Osteoblast (primary cell): ENCODE results near the gene NYAP2. TPM values are rescaled to one million over a fixed set of nuclear protein-coding genes. Genes with fewer than 3 reads are reported as not detected.

ENCODE experiments used
- DNase-seq: peaks from one replicate; pipeline ENCODE4 v3.0.0; 2011; ENCODE audit warnings: low spot score, mixed read lengths; ENCODE audit not compliant: insufficient read length; ENCODE audit errors: missing footprints
- H2AFZ ChIP-seq: 2 replicates; pipeline ENCODE4 v1.6.0; 2011; ENCODE audit warnings: mild to moderate bottlenecking, low read length
- H3K27ac ChIP-seq: 2 replicates; pipeline ENCODE4 v1.5.1; 2011; ENCODE audit warnings: mild to moderate bottlenecking, low read depth, low read length, moderate library complexity
- H3K27me3 ChIP-seq: 2 replicates; pipeline ENCODE4 v1.6.0; 2012; ENCODE audit warnings: mild to moderate bottlenecking, control low read depth, inconsistent platforms, low read length, moderate library complexity; ENCODE audit not compliant: insufficient read depth
- H3K36me3 ChIP-seq: 2 replicates; pipeline ENCODE4 v1.5.1; 2011; ENCODE audit warnings: mild to moderate bottlenecking, low read length, control low read depth, moderate library complexity; ENCODE audit not compliant: insufficient read depth
- H3K4me1 ChIP-seq: 2 replicates; pipeline ENCODE4 v1.5.1; 2011; ENCODE audit warnings: mild to moderate bottlenecking, low read length, control low read depth, moderate library complexity; ENCODE audit not compliant: insufficient read depth
- H3K4me2 ChIP-seq: 2 replicates; pipeline ENCODE4 v1.6.0; 2011; ENCODE audit warnings: mild to moderate bottlenecking, low read length; ENCODE audit not compliant: insufficient read depth
- H3K4me3 ChIP-seq: fragments of 200-600 bp; sonication (generic); 3 replicates; pipeline ENCODE4 v1.5.1; 2012; ENCODE audit warnings: mild to moderate bottlenecking, low read length, inconsistent platforms; ENCODE audit not compliant: insufficient read depth
- H3K79me2 ChIP-seq: 2 replicates; pipeline ENCODE4 v1.6.0; 2012; ENCODE audit warnings: mild to moderate bottlenecking, low read length, control low read depth, inconsistent platforms; ENCODE audit not compliant: insufficient read depth
- H3K9me3 ChIP-seq: 2 replicates; pipeline ENCODE4 v1.5.1; 2011; ENCODE audit warnings: low read depth, low read length, control low read depth
- H4K20me1 ChIP-seq: 2 replicates; pipeline ENCODE4 v1.6.0; 2012; ENCODE audit warnings: mild to moderate bottlenecking, low read length, control low read depth; ENCODE audit not compliant: insufficient read depth
- CTCF ChIP-seq: IDR thresholded peaks from 2 replicates; pipeline ENCODE4 v1.5.1; 2011; ENCODE audit warnings: mild to moderate bottlenecking, low read depth, low read length, moderate library complexity; ENCODE audit errors: extremely low read depth
- total RNA-seq: library from RNA; depleted of rRNA; stranded (reverse); fragments of >200 nt; gene quantifications from 2 replicates; pipeline ENCODE4 v1.2.3, GENCODE V29; 2012

The NYAP2 gene
- total RNA-seq, 1 donor = not detected

- Histone ChIP-seq H2AFZ (no peak overlapping the region), H4K20me1 (no peaks in the 10 kb centered on the region), H3K4me1 (no peaks in the 10 kb centered on the region), H3K27me3 (no peaks in the 10 kb centered on the region), H3K4me3 (no peak overlapping the region), H3K27ac (no peak overlapping the region), H3K4me2 (no peak overlapping the region), H3K9me3 (no peaks in the 10 kb centered on the region), H3K36me3 (no peaks in the 10 kb centered on the region), H3K79me2 (no peaks in the 10 kb centered on the region)
- no peak for DNase-seq
- no peak for TF ChIP-seq CTCF
Measured at GRCh38 chr2:225531559-225531958, 132.0 kb downstream of the NYAP2 start.

- Histone ChIP-seq H3K4me2 (no peak overlapping the region), H2AFZ (no peak overlapping the region), H3K36me3 (no peaks in the 10 kb centered on the region), H3K4me1 (no peaks in the 10 kb centered on the region), H3K27me3 (no peaks in the 10 kb centered on the region), H3K27ac (no peak overlapping the region), H3K4me3 (no peak overlapping the region), H4K20me1 (no peaks in the 10 kb centered on the region), H3K79me2 (no peaks in the 10 kb centered on the region), H3K9me3 (no peaks in the 10 kb centered on the region)
- DNase-seq = no peak
- no peak for TF ChIP-seq CTCF
Measured at GRCh38 chr2:225532096-225532495, 132.6 kb downstream of the NYAP2 start.

- TF ChIP-seq CTCF = no peak
- H3K4me2 ChIP-seq = no peak overlapping the region
- no peaks in the 10 kb centered on the region for H4K20me1 ChIP-seq
- H3K4me1 ChIP-seq = no peaks in the 10 kb centered on the region
- no peaks in the 10 kb centered on the region for H3K9me3 ChIP-seq
- no peak overlapping the region for H2AFZ ChIP-seq
- no peaks in the 10 kb centered on the region for H3K27me3 ChIP-seq
- no peak for DNase-seq
- no peaks in the 10 kb centered on the region for H3K79me2 ChIP-seq
- H3K27ac ChIP-seq = no peak overlapping the region
- H3K4me3 ChIP-seq = no peak overlapping the region
- no peaks in the 10 kb centered on the region for H3K36me3 ChIP-seq
Measured at GRCh38 chr2:225534037-225534436, 134.5 kb downstream of the NYAP2 start.

- H3K27me3 ChIP-seq = no peaks in the 10 kb centered on the region
- no peak overlapping the region for H3K4me3 ChIP-seq
- no peak for DNase-seq
- no peaks in the 10 kb centered on the region for H3K9me3 ChIP-seq
- H4K20me1 ChIP-seq = no peaks in the 10 kb centered on the region
- H2AFZ ChIP-seq = no peak overlapping the region
- no peak overlapping the region for H3K27ac ChIP-seq
- H3K79me2 ChIP-seq = no peaks in the 10 kb centered on the region
- H3K4me2 ChIP-seq = no peak overlapping the region
- TF ChIP-seq CTCF = no peak
- no peaks in the 10 kb centered on the region for H3K36me3 ChIP-seq
- no peaks in the 10 kb centered on the region for H3K4me1 ChIP-seq
Measured at GRCh38 chr2:225534697-225535096, 135.2 kb downstream of the NYAP2 start.
